ENCODE results near the gene USP13. TPM values are rescaled to one million over a fixed set of nuclear protein-coding genes. Genes with fewer than 3 reads are reported as not detected.

The USP13 gene
- total RNA-seq, 3 donors from 2014 or later, result 11.4 to 17.3 (median 11.8) TPM

- DNase-seq (ENCODE audit: low spot score in 2 of 2), result no peak
- Histone ChIP-seq H3K27ac (no peak overlapping the region), H3K4me3 (no peak overlapping the region), H3K36me3 (no peaks in the 10 kb centered on the region), H3K4me1 (no peaks in the 10 kb centered on the region), H3K9me3 (no peaks in the 10 kb centered on the region), H3K27me3 (no peaks in the 10 kb centered on the region)
- intact Hi-C loops (cut with DNase I; ENCODE audit: low total_unique reads), result no loop called here
- TF ChIP-seq POLR2AphosphoS5 (IDR thresholded peaks at IDR 0.05), result no peak
- no peak for TF ChIP-seq POLR2A (IDR thresholded peaks at IDR 0.05)
- TF ChIP-seq CTCF (IDR thresholded peaks at IDR 0.05), result no peak
Observed at GRCh38 chr3:179697736-179698332, 45.0 kb downstream of the USP13 start.

- Histone ChIP-seq H3K27ac (no peak overlapping the region), H3K36me3 (no peaks in the 10 kb centered on the region), H3K4me3 (no peak overlapping the region), H3K4me1 (no peaks in the 10 kb centered on the region), H3K27me3 (no peaks in the 10 kb centered on the region), H3K9me3 (no peaks in the 10 kb centered on the region)
- TF ChIP-seq CTCF (IDR thresholded peaks at IDR 0.05) (no peak), POLR2A (IDR thresholded peaks at IDR 0.05) (no peak), POLR2AphosphoS5 (IDR thresholded peaks at IDR 0.05) (no peak)
- intact Hi-C loops (cut with DNase I; ENCODE audit: low total_unique reads), result no loop called here
- no peak for DNase-seq (ENCODE audit: low spot score in 2 of 2)
Observed at GRCh38 chr3:179700716-179701115, 47.9 kb downstream of the USP13 start.

GRCh38 chr3:179701176-179701827, 48.5 kb downstream of the USP13 start:
- no peak overlapping the region for H3K4me3 ChIP-seq
- no peaks in the 10 kb centered on the region for H3K4me1 ChIP-seq
- H3K36me3 ChIP-seq, result no peaks in the 10 kb centered on the region
- DNase-seq (ENCODE audit: low spot score in 2 of 2), result no peak
- TF ChIP-seq POLR2AphosphoS5 (IDR thresholded peaks at IDR 0.05) (no peak), POLR2A (IDR thresholded peaks at IDR 0.05) (no peak), CTCF (IDR thresholded peaks at IDR 0.05) (no peak)
- H3K9me3 ChIP-seq, result no peaks in the 10 kb centered on the region
- intact Hi-C loops (cut with DNase I; ENCODE audit: low total_unique reads), result no loop called here
- H3K27me3 ChIP-seq, result no peaks in the 10 kb centered on the region
- H3K27ac ChIP-seq, result no peak overlapping the region

- H3K9me3 ChIP-seq, result no peaks in the 10 kb centered on the region
- DNase-seq (ENCODE audit: low spot score in 2 of 2), result no peak
- H3K4me1 ChIP-seq, result no peaks in the 10 kb centered on the region
- H3K27ac ChIP-seq, result no peak overlapping the region
- no peaks in the 10 kb centered on the region for H3K36me3 ChIP-seq
- H3K4me3 ChIP-seq, result no peak overlapping the region
- intact Hi-C loops (cut with DNase I; ENCODE audit: low total_unique reads), result no loop called here
- no peaks in the 10 kb centered on the region for H3K27me3 ChIP-seq
- TF ChIP-seq POLR2AphosphoS5 (IDR thresholded peaks at IDR 0.05) (no peak), POLR2A (IDR thresholded peaks at IDR 0.05) (no peak), CTCF (IDR thresholded peaks at IDR 0.05) (no peak)
Observed at GRCh38 chr3:179702271-179702947, 49.6 kb downstream of the USP13 start.

GRCh38 chr3:179703816-179704215, 51.0 kb downstream of the USP13 start:
- Histone ChIP-seq H3K4me3 (no peak overlapping the region), H3K27me3 (no peaks in the 10 kb centered on the region), H3K27ac (no peak overlapping the region), H3K9me3 (no peaks in the 10 kb centered on the region), H3K4me1 (no peaks in the 10 kb centered on the region), H3K36me3 (no peaks in the 10 kb centered on the region)
- TF ChIP-seq POLR2A (IDR thresholded peaks at IDR 0.05) (no peak), POLR2AphosphoS5 (IDR thresholded peaks at IDR 0.05) (no peak), CTCF (IDR thresholded peaks at IDR 0.05) (no peak)
- DNase-seq (ENCODE audit: low spot score in 2 of 2), result no peak
- intact Hi-C loops (cut with DNase I; ENCODE audit: low total_unique reads), result no loop called here
